CD4-positive, alpha-beta T cell treated with Interleukin-17A for 1 hour (primary cell): ENCODE data around the gene IL21R.
"Not testable (repeated sequence)": the region's sequence is repeated elsewhere in the genome, so short reads cannot be mapped to it uniquely, and the experiment has no call there.

Experiments
- DNase-seq: peaks from one replicate; pipeline ENCODE4 v3.0.0-alpha.2; 2020

IL21R gene

GRCh38 chr16:27428026-27428785 lies 26.2 kb downstream of the IL21R start:
- no peak for DNase-seq

GRCh38 chr16:27429330-27429871 lies 27.4 kb downstream of the IL21R start:
- DNase-seq, result no peak

- DNase-seq, result no peak
Observed at GRCh38 chr16:27429981-27430441, 28.0 kb downstream of the IL21R start.

- no peak for DNase-seq
Observed at GRCh38 chr16:27430512-27430911, 28.5 kb downstream of the IL21R start.

- DNase-seq, result no peak
Observed at GRCh38 chr16:27430923-27431484, 29.0 kb downstream of the IL21R start.

GRCh38 chr16:27431773-27432532 lies 30.0 kb downstream of the IL21R start:
- no peak for DNase-seq

- DNase-seq, result no peak
Observed at GRCh38 chr16:27432558-27432957, 30.6 kb downstream of the IL21R start.

- not testable (repeated sequence) for DNase-seq
Observed at GRCh38 chr16:27433191-27433590, 31.2 kb downstream of the IL21R start.

- no peak for DNase-seq
Observed at GRCh38 chr16:27433636-27434035, 31.7 kb downstream of the IL21R start.

- no peak for DNase-seq
Observed at GRCh38 chr16:27434141-27435051, 32.4 kb downstream of the IL21R start.

GRCh38 chr16:27435146-27435545 lies 33.2 kb downstream of the IL21R start:
- not testable (repeated sequence) for DNase-seq

GRCh38 chr16:27436065-27436464 lies 34.1 kb downstream of the IL21R start:
- no peak for DNase-seq

- no peak for DNase-seq
Observed at GRCh38 chr16:27436921-27437650, 35.1 kb downstream of the IL21R start.

GRCh38 chr16:27437946-27438345 lies 36.0 kb downstream of the IL21R start:
- no peak for DNase-seq

GRCh38 chr16:27439271-27440018 lies 37.5 kb downstream of the IL21R start:
- no peak for DNase-seq

GRCh38 chr16:27441276-27441675 lies 39.3 kb downstream of the IL21R start:
- no peak for DNase-seq

- no peak for DNase-seq
Observed at GRCh38 chr16:27441998-27442397, 40.0 kb downstream of the IL21R start.

GRCh38 chr16:27444015-27444414 lies 42.0 kb downstream of the IL21R start:
- DNase-seq, result no peak

- DNase-seq, result no peak
Observed at GRCh38 chr16:27444470-27444869, 42.5 kb downstream of the IL21R start.

GRCh38 chr16:27445502-27446175 lies 43.7 kb downstream of the IL21R start:
- DNase-seq, result no peak
